Measurements from ENCODE around the gene IQGAP2.
"Not testable (repeated sequence)": the region's sequence is repeated elsewhere in the genome, so short reads cannot be mapped to it uniquely, and the experiment has no call there.

IQGAP2 gene

DNA sequence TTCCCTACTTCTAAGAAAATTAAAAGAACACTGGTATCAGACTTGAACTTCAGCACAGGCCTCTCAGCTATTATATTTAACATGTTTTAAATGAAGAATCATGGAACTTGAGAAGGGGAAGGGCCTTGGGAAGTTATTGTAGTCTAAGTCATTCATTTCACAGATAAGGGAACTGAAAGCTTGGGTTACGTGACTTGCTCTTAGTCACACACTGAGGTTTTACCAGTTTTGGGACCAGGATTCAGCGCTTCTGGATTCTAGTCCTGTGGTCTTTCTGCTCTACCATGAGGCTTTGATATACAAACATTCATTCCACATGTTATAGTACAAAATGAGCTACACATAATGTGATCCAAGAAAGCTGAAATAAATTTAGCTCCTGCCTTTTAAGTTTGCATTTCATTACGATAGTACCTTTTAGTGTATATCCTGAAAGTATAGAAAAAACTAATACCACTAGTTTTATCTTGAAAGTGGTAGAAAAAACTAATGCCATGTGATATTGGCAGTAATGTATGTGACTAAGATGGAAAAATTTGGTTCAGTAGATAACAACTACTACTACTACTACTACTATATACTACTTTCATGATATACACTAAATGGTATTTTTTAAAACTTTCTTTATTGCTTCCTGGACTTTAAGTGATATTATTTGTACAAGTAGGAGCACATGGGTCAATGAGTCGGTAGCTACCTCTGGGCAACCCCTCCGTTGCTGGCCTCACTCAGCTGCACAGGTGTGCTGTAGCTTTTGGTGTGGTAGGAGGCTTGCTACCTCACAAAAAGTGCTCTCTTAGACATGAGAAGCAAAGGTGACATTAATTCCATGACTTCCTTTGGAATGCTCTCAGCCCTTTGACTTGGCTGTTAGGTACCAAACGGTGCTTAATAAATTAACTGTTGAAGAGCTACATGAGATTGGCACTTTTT is 179.4 kb downstream of the IQGAP2 start:
- peak; percentile 19 to 31 for DNase-seq

- DNase-seq = peak; percentile 15 to 25
Observed at GRCh38 chr5:76583163-76584047, 180.3 kb downstream of the IQGAP2 start.

DNA sequence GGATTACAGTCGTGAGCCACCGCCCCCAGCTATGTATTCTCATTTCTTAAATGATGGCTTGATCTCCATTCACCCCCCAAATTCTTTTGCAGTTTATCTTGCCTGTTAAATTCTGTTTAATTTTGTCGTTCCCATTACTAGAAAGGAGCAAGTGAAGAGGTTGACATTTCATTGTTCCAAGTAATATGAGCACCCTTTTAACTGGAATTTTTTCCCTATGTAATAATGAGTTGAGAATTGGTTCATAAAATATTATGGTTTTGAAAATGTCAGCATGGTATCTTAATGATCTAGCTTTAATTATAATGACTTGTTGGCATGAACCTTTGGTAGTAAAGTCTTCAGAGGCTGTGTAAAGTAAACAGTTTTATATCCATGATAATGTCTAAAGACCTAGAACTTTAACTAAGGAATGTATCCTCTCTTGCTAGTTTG is 182.7 kb downstream of the IQGAP2 start:
- DNase-seq = no peak

- DNase-seq = no peak
Observed at GRCh38 chr5:76586531-76586930, 183.4 kb downstream of the IQGAP2 start.

- DNase-seq = no peak
Observed at GRCh38 chr5:76590027-76590426, 186.9 kb downstream of the IQGAP2 start.

DNA sequence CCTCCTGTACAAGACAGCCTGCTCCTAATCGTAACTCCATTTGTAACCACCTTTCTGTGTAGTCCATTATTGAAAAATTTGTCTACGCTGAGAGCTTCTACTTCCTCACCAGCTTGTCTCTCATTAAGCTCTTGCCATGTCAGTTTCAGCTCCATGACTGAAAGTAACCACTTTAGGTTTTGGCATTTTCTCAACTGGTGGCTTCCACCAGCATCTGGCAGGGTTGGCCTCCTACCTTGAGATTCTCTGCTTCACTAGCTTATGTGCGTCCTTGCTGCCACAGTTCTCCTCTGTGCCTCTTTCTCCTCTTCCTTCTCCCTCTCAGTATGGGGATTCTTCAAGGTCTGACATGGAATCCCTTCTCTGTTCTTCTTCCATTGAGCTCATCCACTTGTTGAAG is 188.3 kb downstream of the IQGAP2 start:
- no peak for DNase-seq

DNA sequence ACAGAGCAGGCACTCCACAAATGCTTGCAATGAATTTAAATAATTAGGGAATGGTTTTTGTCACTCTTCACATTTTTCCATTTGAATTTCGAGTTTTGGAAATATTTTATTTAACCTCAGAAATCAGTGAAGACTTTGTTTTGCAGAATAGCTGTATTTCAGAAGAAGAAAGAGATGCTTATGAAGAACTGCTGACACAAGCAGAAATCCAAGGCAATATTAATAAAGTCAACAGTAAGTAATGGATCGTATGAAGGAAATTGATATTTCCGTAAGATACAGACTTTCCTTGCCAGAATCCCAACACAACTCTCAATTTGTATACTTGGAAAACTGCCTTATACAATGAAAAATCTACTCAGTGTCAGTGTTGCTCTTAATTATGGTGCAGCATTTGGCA is 189.6 kb downstream of the IQGAP2 start:
- no peak for DNase-seq

- no peak for DNase-seq
Observed at GRCh38 chr5:76594107-76594506, 191.0 kb downstream of the IQGAP2 start.

- DNase-seq = no peak
Observed at GRCh38 chr5:76595755-76596481, 192.8 kb downstream of the IQGAP2 start.

GRCh38 chr5:76598531-76598930 is 195.4 kb downstream of the IQGAP2 start:
- DNase-seq = no peak

- DNase-seq = no peak
Observed at GRCh38 chr5:76600716-76601115, 197.6 kb downstream of the IQGAP2 start.

DNA sequence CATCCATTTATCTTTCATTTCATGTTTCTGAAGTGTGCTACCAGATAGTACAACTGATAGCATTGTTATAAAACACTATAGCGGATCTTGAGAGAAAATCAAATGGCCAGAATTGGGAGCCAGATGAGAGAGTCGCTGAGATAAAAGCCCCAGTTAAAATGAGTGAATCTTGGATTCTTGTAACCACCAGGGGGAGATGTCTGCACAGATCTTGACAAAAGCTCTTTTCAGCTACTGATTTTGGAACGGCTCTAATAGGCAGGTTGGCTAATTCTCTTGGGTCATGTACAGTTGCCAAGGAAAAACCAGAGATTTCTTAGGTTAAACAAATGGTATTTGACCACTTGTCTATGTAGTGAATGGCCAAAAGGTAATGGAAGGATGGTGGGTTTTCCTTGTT is 198.4 kb downstream of the IQGAP2 start:
- peak; percentile 69 to 78 for DNase-seq

- DNase-seq = no peak
Observed at GRCh38 chr5:76602094-76602726, 199.1 kb downstream of the IQGAP2 start.

DNA sequence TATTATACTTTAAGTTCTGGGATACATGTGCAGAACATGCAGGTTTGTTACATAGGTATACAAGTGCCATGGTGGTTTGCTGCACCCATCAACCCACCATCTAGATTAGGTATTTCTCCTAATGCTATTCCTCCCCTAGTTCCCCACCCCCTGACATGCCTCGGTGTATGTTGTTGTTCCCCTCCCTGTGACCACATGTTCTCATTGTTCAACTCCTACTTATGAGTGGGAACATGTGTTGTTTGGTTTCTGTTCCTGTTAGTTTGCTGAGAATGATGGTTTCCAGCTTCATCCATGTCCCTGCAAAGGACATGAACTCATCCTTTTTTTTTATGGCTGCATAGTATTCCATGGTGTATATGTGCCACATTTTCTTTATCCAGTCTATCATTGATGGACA is 200.9 kb downstream of the IQGAP2 start:
- DNase-seq = not testable (repeated sequence)

GRCh38 chr5:76604838-76605237 is 201.8 kb downstream of the IQGAP2 start:
- no peak for DNase-seq

- DNase-seq = no peak
Observed at GRCh38 chr5:76606701-76607100, 203.6 kb downstream of the IQGAP2 start.

- DNase-seq = no peak
Observed at GRCh38 chr5:76607353-76607871, 204.3 kb downstream of the IQGAP2 start.

- DNase-seq = no peak
Observed at GRCh38 chr5:76608833-76609232, 205.7 kb downstream of the IQGAP2 start.

GRCh38 chr5:76610196-76610595 is 207.1 kb downstream of the IQGAP2 start:
- DNase-seq = no peak

- no peak for DNase-seq
Observed at GRCh38 chr5:76612942-76613341, 209.9 kb downstream of the IQGAP2 start.

- no peak for DNase-seq
Observed at GRCh38 chr5:76615759-76616158, 212.7 kb downstream of the IQGAP2 start.

DNA sequence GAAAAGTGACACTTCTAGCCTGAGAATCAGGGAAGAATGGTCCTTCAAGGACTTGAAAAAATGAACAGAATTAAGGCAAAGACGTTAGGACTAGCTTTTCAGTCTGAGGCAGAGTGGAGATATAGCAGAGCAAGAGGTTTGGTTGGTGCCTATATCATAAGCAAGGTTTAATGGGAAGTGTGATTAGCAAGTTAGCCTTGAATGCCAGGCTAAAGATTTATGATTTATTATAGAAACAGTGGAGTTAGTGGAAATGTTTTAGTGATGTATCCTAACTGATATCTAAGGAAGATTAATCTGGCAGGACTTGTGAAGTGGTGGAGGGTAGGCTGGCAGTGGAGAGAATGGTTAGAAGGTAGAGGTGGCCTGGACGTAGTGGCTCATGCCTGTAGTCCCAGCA is 213.1 kb downstream of the IQGAP2 start:
- no peak for DNase-seq

Measured in Kasumi-1 (cell line).